Gastroesophageal sphincter (tissue), 4 donors: Measurements from ENCODE around the gene MARCHF4. TPM values are rescaled to one million over a fixed set of nuclear protein-coding genes. Genes with fewer than 3 reads are reported as not detected.

Experiments used
- ATAC-seq: fragments of 150-250 bp; one replicate; pipeline ENCODE4 v1.9.1; 2016; ENCODE audit warnings: mild to moderate bottlenecking, moderate library complexity
- H3K27ac ChIP-seq, 4 donors: fragments of 200-600 bp; sonication (generic) in 3 of 4; 1 replicate in 3 of 4; 2 replicates in 1 of 4; pipeline ENCODE4 v1.5.1; 2016 to 2019
- H3K27me3 ChIP-seq: fragments of 200-600 bp; sonication (generic); one replicate; pipeline ENCODE4 v1.5.1; 2019
- H3K36me3 ChIP-seq, 2 donors: fragments of 200-600 bp; sonication (generic); one replicate each; pipeline ENCODE4 v1.5.1; 2019; ENCODE audit warnings: control low read depth in 1 of 2
- H3K4me1 ChIP-seq, 3 donors: fragments of 200-600 bp; sonication (generic); 1 replicate in 2 of 3; 2 replicates in 1 of 3; pipeline ENCODE4 v1.5.1; 2016 to 2019; ENCODE audit warnings: control low read depth in 2 of 3
- H3K4me3 ChIP-seq, 2 donors: fragments of 200-600 bp; sonication (generic); one replicate each; pipeline ENCODE4 v1.5.1; 2019; ENCODE audit warnings: mild to moderate bottlenecking in 1 of 2, moderate library complexity in 1 of 2
- H3K9me3 ChIP-seq, 3 donors: fragments of 200-600 bp; sonication (generic); one replicate each; pipeline ENCODE4 v1.5.1; 2017 to 2019; ENCODE audit warnings: control low read depth in 2 of 3
- CTCF ChIP-seq, 4 experiments: fragments of 200-600 bp in 2 of 4; fragments of 450-650 bp in 2 of 4; sonication (generic) in 1 of 4; IDR thresholded peaks; one replicate each; pipeline ENCODE4 v1.5.1; 2017 to 2019; ENCODE audit warnings: antibody characterized with exemption in 4 of 4, mild to moderate bottlenecking in 2 of 4, moderate library complexity in 2 of 4
- EP300 ChIP-seq: sonication (generic); formaldehyde crosslinking; IDR thresholded peaks from one replicate; pipeline ENCODE4 v1.6.1; 2017; ENCODE audit warnings: antibody characterized with exemption, mild to moderate bottlenecking
- POLR2A ChIP-seq, 2 donors: fragments of 450-650 bp; IDR thresholded peaks; one replicate each; pipeline ENCODE4 v1.6.1; 2017; ENCODE audit warnings: antibody characterized with exemption in 2 of 2, mild to moderate bottlenecking in 2 of 2, moderate library complexity in 1 of 2
- POLR2AphosphoS5 ChIP-seq: sonication (generic); formaldehyde crosslinking; IDR thresholded peaks from one replicate; pipeline ENCODE4 v1.6.1; 2017; ENCODE audit warnings: antibody characterized with exemption
- WGBS, 2 donors: methylation state at CpG; one replicate each; pipeline ENCODE4 v1.1.5; 2018; ENCODE audit warnings: low coverage in 1 of 2; 5-methylcytosine and 5-hydroxymethylcytosine counted together
- total RNA-seq, 4 donors: library from RNA; depleted of rRNA; stranded (reverse); fragments of >200 nt; gene quantifications; one replicate each; pipeline ENCODE4 v1.1.0, GENCODE V29; 2016

MARCHF4 gene
- total RNA-seq, 4 donors from 2014 or later, result not detected

DNA sequence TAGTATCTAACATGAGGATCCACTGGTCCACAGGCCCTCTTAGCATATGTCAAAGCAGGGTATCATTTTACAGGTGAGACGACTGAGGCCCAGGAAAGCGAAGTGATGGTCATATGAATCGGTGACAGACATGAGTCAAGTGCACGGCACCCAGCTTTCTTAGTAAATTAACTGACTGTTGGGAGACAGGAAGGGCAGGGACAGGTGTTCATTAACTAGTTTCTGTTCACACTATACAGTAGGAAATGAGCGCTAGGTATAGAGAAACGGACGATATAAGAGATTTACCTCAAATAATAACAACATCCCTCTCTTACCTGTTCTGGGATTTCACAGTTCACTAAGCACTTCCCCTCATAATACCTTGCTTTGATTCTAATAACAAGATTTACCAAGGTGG is 38.3 kb upstream of the MARCHF4 start:
- Histone ChIP-seq H3K27me3 (peaks cover 24% of the 10 kb centered on the region), H3K27ac (no peak overlapping the region), H3K4me1 (peaks cover 0 to 11% (median 0%) of the 10 kb centered on the region in 3 donors), H3K36me3 (peaks cover 0 to 12% of the 10 kb centered on the region in 2 donors), H3K9me3 (no peaks in the 10 kb centered on the region), H3K4me3 (no peak overlapping the region)
- 86 to 100% methylated on average over 3 to 7 of the region's 7 CpGs for WGBS, 2 donors
- ATAC-seq, result no peak
- no peak for TF ChIP-seq POLR2A (IDR thresholded peaks at IDR 0.05)
- no peak for TF ChIP-seq POLR2AphosphoS5

- H3K4me1 ChIP-seq, result peaks cover 0 to 10% (median 0%) of the 10 kb centered on the region in 3 donors
- ATAC-seq, result no peak
- H3K4me3 ChIP-seq, result no peak overlapping the region
- peaks cover 28% of the 10 kb centered on the region for H3K27me3 ChIP-seq
- H3K36me3 ChIP-seq, result no peaks in the 10 kb centered on the region
- WGBS, 2 donors, result 38 to 64% methylated on average over 6 to 9 of the region's 11 CpGs
- H3K27ac ChIP-seq, result no peak overlapping the region
- no peak for TF ChIP-seq CTCF (IDR thresholded peaks at IDR 0.05)
- H3K9me3 ChIP-seq, result no peaks in the 10 kb centered on the region
These were observed 36.4 kb upstream of the MARCHF4 start for GRCh38 chr2:216408426-216409290.

GRCh38 chr2:216406826-216407225 is 34.5 kb upstream of the MARCHF4 start:
- 42% methylated on average over 3 of the region's 3 CpGs; no CpG with 5 or more reads in 1 of the 2 donors for WGBS, 2 donors
- Histone ChIP-seq H3K4me1 (no peaks in the 10 kb centered on the region), H3K9me3 (no peaks in the 10 kb centered on the region), H3K4me3 (no peak overlapping the region), H3K27ac (no peak overlapping the region), H3K27me3 (peaks cover 28% of the 10 kb centered on the region), H3K36me3 (no peaks in the 10 kb centered on the region)
- no peak for TF ChIP-seq EP300
- no peak for TF ChIP-seq POLR2AphosphoS5
- TF ChIP-seq POLR2A (IDR thresholded peaks at IDR 0.05), result no peak
- no peak for TF ChIP-seq CTCF (IDR thresholded peaks at IDR 0.05)
- no peak for ATAC-seq

GRCh38 chr2:216405588-216405987 is 33.3 kb upstream of the MARCHF4 start:
- WGBS, 2 donors, result 62 to 77% methylated on average over 7 of the region's 7 CpGs
- Histone ChIP-seq H3K36me3 (no peaks in the 10 kb centered on the region), H3K4me3 (no peak overlapping the region), H3K4me1 (no peaks in the 10 kb centered on the region), H3K9me3 (peaks cover 0 to 4% (median 0%) of the 10 kb centered on the region in 3 donors), H3K27ac (no peak overlapping the region), H3K27me3 (peaks cover 28% of the 10 kb centered on the region)
- no peak for TF ChIP-seq POLR2AphosphoS5
- TF ChIP-seq CTCF (IDR thresholded peaks at IDR 0.05), result no peak
- TF ChIP-seq POLR2A (IDR thresholded peaks at IDR 0.05), result no peak
- TF ChIP-seq EP300, result no peak
- ATAC-seq, result no peak

DNA sequence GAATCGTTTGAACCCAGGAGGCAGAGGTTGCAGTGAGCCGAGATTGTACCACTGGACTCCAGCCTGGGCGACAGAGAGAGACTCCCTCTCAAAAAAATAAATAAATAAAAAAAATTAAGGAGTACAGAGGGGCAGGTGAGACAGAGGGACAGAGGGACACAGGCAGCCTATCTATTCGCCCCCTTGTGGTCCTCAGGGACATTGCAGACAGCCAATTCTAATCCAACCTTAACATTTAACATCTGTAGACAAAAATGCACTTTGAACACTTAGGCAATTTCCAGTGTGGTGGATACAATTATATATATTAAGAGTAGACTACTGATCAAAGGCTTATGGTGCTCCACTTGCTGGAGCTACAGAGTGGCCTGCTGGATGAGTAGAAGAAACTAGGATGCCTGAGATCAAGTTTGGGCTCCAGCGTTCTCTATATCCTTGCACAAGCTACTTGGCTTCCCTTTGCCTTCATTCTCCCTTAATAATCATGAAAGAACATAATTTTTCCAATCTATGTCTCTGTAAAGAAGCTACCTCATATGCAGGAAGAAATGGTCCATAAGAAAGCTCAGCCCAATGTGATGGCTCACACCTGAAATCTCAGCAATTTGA is 31.8 kb upstream of the MARCHF4 start:
- Histone ChIP-seq H3K9me3 (peaks cover 0 to 5% (median 0%) of the 10 kb centered on the region in 3 donors), H3K27me3 (peaks cover 22% of the 10 kb centered on the region), H3K36me3 (no peaks in the 10 kb centered on the region), H3K4me3 (no peak overlapping the region), H3K27ac (no peak overlapping the region), H3K4me1 (no peaks in the 10 kb centered on the region)
- WGBS, 2 donors, result 50 to 53% methylated on average over 2 to 3 of the region's 5 CpGs
- TF ChIP-seq CTCF (IDR thresholded peaks at IDR 0.05), result peak; percentile 47 to 78 (median 59)
- no peak for TF ChIP-seq POLR2A (IDR thresholded peaks at IDR 0.05)
- ATAC-seq, result no peak
